ENCODE results near the gene KXD1. TPM values are rescaled to one million over a fixed set of nuclear protein-coding genes. Genes with fewer than 3 reads are reported as not detected.
"Not testable (repeated sequence)": the region's sequence is repeated elsewhere in the genome, so short reads cannot be mapped to it uniquely, and the experiment has no call there.

Gene KXD1
- total RNA-seq, 1 experiment from 2014 or later = 77.5 TPM

DNA sequence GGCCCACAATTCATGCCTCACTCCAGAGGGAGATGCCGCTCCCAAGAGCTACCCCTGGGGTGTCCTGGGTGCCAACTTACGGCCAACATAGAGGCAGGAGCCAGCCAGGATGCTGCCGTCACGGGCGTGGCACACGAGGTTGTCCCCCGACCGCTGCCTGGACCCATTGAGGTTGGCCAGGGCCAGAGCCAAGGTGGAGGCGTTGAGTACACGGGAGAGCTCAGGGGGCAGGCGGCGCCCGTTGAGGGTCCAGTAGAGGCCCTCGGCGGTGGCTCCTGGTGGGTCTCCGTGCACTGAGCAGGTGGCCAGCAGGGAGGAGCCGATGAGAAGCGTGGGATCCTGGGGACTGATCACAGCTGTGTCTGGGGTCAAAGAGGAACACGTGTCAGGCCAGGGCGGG lies 41.8 kb downstream of the KXD1 start:
- Mint-ChIP-seq H3K27ac (ENCODE audit: unreplicated experiment) (no peak overlapping the region), H3K4me3 (ENCODE audit: unreplicated experiment) (no peak overlapping the region), H3K4me1 (ENCODE audit: low read depth, unreplicated experiment) (peaks cover 13% of the 10 kb centered on the region), H3K9me3 (ENCODE audit: unreplicated experiment) (no peaks in the 10 kb centered on the region), H3K36me3 (ENCODE audit: insufficient read depth, unreplicated experiment) (peaks cover 7% of the 10 kb centered on the region), H3K27me3 (ENCODE audit: insufficient read depth, unreplicated experiment) (peaks cover 5% of the 10 kb centered on the region)
- Histone ChIP-seq H3K4me3 (ENCODE audit: low read depth, low read length) (no peak overlapping the region), H3K4me1 (peaks cover 4% of the 10 kb centered on the region; the same call in 1 of the 2 replicates), H3K27me3 (replicated peaks; ENCODE audit: control insufficient read depth, insufficient read depth, low read length) (0 out of 2 replicates have a peak, but pooled peaks cover under 1% of the 10 kb centered on the region), H3K9me3 (no peaks in the 10 kb centered on the region), H3K36me3 (ENCODE audit: control insufficient read depth, insufficient read depth, low read length) (no peaks in the 10 kb centered on the region)
- TF ChIP-seq, protein P1, sequence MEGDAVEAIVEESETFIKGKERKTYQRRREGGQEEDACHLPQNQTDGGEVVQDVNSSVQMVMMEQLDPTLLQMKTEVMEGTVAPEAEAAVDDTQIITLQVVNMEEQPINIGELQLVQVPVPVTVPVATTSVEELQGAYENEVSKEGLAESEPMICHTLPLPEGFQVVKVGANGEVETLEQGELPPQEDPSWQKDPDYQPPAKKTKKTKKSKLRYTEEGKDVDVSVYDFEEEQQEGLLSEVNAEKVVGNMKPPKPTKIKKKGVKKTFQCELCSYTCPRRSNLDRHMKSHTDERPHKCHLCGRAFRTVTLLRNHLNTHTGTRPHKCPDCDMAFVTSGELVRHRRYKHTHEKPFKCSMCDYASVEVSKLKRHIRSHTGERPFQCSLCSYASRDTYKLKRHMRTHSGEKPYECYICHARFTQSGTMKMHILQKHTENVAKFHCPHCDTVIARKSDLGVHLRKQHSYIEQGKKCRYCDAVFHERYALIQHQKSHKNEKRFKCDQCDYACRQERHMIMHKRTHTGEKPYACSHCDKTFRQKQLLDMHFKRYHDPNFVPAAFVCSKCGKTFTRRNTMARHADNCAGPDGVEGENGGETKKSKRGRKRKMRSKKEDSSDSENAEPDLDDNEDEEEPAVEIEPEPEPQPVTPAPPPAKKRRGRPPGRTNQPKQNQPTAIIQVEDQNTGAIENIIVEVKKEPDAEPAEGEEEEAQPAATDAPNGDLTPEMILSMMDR (IDR thresholded peaks at IDR 0.05; ENCODE audit: insufficient read depth in 1 of 2, low read depth in 1 of 2, low read length in 1 of 2, severe bottlenecking in 1 of 2, unreplicated experiment in 1 of 2) = no peak
- intact Hi-C loops (cut with micrococcal nuclease; ENCODE audit: unreplicated experiment) = no loop called here
- POLR2A ChIA-PET = no interaction called here
- BruUV-seq (replicated peaks) = no TSS peak
- no peak for DNase-seq
- CTCF ChIA-PET = interaction anchor here (0.5 kb wide), 1 partner anchor 10 kb away, joined by 5 read pairs; no protein-coding TSS in a partner anchor

DNA sequence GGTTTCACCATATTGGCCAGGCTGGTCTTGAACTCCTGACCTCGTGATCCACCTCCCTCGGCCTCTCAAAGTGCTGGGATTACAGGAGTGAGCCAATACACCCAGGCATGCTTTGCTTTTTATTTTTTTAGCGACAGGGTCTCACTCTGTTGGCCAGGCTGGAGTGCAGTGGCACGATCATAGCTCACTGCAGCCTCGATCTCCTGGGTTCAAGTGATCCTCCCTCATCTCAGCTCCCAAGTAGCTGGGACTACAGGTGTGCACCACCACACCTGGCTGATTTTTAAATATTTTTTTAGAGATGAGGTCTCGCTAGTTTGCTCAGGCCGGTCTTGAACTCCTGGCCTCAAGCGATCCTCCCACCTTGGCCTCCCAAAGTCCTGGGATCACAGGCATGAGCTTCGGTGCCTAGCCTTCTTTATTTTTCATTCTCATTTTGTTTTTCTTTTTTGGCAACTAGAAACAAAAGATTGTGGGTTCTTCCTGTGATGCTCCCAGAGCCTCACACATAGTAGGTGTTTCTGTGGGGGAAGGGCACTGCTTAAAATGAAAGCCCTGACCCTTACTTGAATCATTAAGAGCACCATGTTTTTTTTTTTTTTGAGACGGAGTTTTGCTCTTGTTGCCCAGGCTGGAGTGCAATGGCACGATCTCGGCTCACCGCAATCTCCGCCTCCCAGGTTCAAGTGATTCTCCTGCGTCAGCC lies 43.2 kb downstream of the KXD1 start:
- H3K27ac Mint-ChIP-seq (ENCODE audit: unreplicated experiment); H3K4me3 Mint-ChIP-seq (ENCODE audit: unreplicated experiment); H3K9me3 ChIP-seq; CTCF ChIA-PET; intact Hi-C loops (cut with micrococcal nuclease; ENCODE audit: unreplicated experiment); H3K27me3 ChIP-seq (replicated peaks; ENCODE audit: control insufficient read depth, insufficient read depth, low read length); H3K9me3 Mint-ChIP-seq (ENCODE audit: unreplicated experiment); H3K4me1 ChIP-seq; BruUV-seq (replicated peaks); DNase-seq; H3K36me3 Mint-ChIP-seq (ENCODE audit: insufficient read depth, unreplicated experiment); H3K36me3 ChIP-seq (ENCODE audit: control insufficient read depth, insufficient read depth, low read length); POLR2A ChIA-PET; H3K27me3 Mint-ChIP-seq (ENCODE audit: insufficient read depth, unreplicated experiment); H3K4me1 Mint-ChIP-seq (ENCODE audit: low read depth, unreplicated experiment); H3K4me3 ChIP-seq (ENCODE audit: low read depth, low read length): not testable (repeated sequence)

DNA sequence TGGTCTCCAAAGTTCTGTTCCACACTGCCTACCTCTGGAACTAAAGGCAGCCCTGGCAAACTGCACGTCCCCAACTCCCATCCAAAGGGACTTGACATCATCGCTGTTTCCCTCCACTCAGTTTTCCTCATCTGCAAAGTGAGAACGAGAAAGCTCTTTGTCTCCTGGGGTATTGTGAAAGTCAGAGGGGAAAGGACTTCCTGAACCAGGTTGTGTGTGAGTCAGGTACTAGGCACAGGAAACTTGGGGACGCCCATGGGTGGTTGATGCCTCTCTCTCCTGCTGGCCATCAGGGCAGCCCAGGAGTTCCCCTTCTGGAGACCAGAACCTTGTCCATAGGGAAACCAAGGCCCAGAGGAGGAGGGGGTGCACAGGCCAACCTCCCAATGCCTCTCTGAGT lies 44.2 kb downstream of the KXD1 start:
- POLR2A ChIA-PET = no interaction called here
- Mint-ChIP-seq H3K36me3 (ENCODE audit: insufficient read depth, unreplicated experiment) (no peaks in the 10 kb centered on the region), H3K9me3 (ENCODE audit: unreplicated experiment) (no peaks in the 10 kb centered on the region), H3K27me3 (ENCODE audit: insufficient read depth, unreplicated experiment) (peaks cover 9% of the 10 kb centered on the region), H3K27ac (ENCODE audit: unreplicated experiment) (no peak overlapping the region), H3K4me3 (ENCODE audit: unreplicated experiment) (no peak overlapping the region), H3K4me1 (ENCODE audit: low read depth, unreplicated experiment) (peaks cover 9% of the 10 kb centered on the region)
- CTCF ChIA-PET = no interaction called here
- intact Hi-C loops (cut with micrococcal nuclease; ENCODE audit: unreplicated experiment) = no loop called here
- no TSS peak for BruUV-seq (replicated peaks)
- no peaks in the 10 kb centered on the region for H3K9me3 ChIP-seq
- no peaks in the 10 kb centered on the region for H3K36me3 ChIP-seq (ENCODE audit: control insufficient read depth, insufficient read depth, low read length)
- TF ChIP-seq, protein P1 (IDR thresholded peaks at IDR 0.05; ENCODE audit: insufficient read depth in 1 of 2, low read depth in 1 of 2, low read length in 1 of 2, severe bottlenecking in 1 of 2, unreplicated experiment in 1 of 2) = no peak
- DNase-seq = no peak
- peaks cover 3% of the 10 kb centered on the region; the same call in 1 of the 2 replicates for H3K27me3 ChIP-seq (replicated peaks; ENCODE audit: control insufficient read depth, insufficient read depth, low read length)
- no peaks in the 10 kb centered on the region for H3K4me1 ChIP-seq
- no peak overlapping the region for H3K4me3 ChIP-seq (ENCODE audit: low read depth, low read length)

Data from Caco-2 (cell line).